ENCODE measurements around the gene REEP1. TPM values are rescaled to one million over a fixed set of nuclear protein-coding genes. Genes with fewer than 3 reads are reported as not detected.

Gene REEP1
- total and polyA plus RNA-seq, 8 donors: 1.4 to 7.0 (median 4.0) TPM

DNA sequence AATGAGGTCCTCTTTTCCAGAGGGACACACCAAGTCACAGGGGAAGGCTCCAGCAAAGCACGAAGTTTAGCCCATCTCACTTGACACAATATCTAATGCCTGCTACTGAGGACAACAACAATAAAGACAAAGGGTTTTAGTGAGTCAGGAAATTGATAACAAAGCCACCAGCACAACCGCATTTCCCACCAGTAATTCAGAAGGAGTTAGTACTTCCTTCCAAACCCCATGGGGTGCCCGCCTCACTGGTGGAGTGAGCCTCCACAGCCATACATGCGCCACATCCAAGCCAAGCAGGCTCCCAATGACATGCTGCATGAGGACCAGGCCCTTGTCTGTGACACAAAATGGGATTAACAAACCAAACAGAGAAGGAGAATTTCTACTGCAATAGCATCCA lies 98.1 kb downstream of the REEP1 start:
- H3K9me3 ChIP-seq: no peaks in the 10 kb centered on the region
- TF ChIP-seq, protein P1, sequence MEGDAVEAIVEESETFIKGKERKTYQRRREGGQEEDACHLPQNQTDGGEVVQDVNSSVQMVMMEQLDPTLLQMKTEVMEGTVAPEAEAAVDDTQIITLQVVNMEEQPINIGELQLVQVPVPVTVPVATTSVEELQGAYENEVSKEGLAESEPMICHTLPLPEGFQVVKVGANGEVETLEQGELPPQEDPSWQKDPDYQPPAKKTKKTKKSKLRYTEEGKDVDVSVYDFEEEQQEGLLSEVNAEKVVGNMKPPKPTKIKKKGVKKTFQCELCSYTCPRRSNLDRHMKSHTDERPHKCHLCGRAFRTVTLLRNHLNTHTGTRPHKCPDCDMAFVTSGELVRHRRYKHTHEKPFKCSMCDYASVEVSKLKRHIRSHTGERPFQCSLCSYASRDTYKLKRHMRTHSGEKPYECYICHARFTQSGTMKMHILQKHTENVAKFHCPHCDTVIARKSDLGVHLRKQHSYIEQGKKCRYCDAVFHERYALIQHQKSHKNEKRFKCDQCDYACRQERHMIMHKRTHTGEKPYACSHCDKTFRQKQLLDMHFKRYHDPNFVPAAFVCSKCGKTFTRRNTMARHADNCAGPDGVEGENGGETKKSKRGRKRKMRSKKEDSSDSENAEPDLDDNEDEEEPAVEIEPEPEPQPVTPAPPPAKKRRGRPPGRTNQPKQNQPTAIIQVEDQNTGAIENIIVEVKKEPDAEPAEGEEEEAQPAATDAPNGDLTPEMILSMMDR (IDR thresholded peaks at IDR 0.05): no peak
- 91% methylated on average over 4 of the region's 4 CpGs for WGBS, 2 donors
- no peak for FAIRE-seq
- H3K4me3 ChIP-seq: no peak overlapping the region
- DNase-seq: no peak
- no peak overlapping the region for H3K27ac ChIP-seq
- intact Hi-C loops (cut with DNase I): no loop called here
- no peaks in the 10 kb centered on the region for H3K4me1 ChIP-seq
- no peak for ATAC-seq
- no peaks in the 10 kb centered on the region for H3K36me3 ChIP-seq
- H3K27me3 ChIP-seq: no peaks in the 10 kb centered on the region

DNA sequence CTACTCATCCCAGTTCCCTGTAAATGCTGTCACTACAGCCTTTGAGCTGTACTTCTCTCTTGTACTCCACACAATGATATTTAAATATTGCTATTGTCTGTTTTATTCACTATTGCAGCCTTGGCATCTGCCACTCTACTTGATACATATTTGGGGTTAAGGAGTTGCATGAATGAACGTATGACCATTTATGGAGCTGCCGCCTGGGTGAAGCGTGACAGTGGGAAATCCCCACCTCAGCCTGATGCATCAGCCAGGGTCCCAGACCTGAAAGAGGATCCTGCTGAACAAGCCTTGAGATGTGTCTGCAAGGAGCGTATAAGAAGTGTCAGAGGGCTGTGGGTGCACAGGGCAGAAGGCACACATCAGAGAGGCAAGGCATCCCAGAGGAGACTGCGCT lies 99.1 kb downstream of the REEP1 start:
- Histone ChIP-seq H3K27me3 (no peaks in the 10 kb centered on the region), H3K27ac (no peak overlapping the region), H3K4me1 (no peaks in the 10 kb centered on the region), H3K9me3 (no peaks in the 10 kb centered on the region), H3K36me3 (no peaks in the 10 kb centered on the region), H3K4me3 (no peak overlapping the region)
- no peak for ATAC-seq
- 91 to 93% methylated on average over 5 of the region's 5 CpGs for WGBS, 2 donors
- intact Hi-C loops (cut with DNase I): no loop called here
- DNase-seq: no peak
- TF ChIP-seq, protein P1 (IDR thresholded peaks at IDR 0.05): no peak
- no peak for FAIRE-seq

DNA sequence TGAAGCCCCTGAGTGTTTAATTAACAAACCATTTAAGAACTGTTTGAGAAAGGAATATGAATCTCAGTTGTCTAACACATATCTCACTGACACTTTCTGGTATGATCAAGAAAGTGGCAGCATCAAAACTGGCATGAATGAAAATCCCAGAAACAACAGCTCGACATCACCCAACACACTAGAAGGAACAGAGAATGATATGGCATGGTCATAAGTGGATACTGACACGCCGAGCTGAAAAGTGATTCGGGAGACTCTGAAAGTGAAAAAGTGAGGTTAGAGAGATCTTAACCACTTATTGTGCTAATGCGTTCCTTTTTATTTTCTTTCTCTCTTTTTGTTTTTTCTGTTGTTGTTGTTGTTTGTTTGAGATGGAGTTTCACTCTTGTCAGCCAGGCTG lies 100.3 kb downstream of the REEP1 start:
- ATAC-seq (no peak), DNase-seq (no peak), FAIRE-seq (no peak)
- Histone ChIP-seq H3K36me3 (no peaks in the 10 kb centered on the region), H3K27ac (no peak overlapping the region), H3K9me3 (no peaks in the 10 kb centered on the region), H3K4me1 (no peaks in the 10 kb centered on the region), H3K4me3 (no peak overlapping the region), H3K27me3 (no peaks in the 10 kb centered on the region)
- 74 to 83% methylated on average over 5 of the region's 5 CpGs for WGBS, 2 donors
- TF ChIP-seq, protein P1 (IDR thresholded peaks at IDR 0.05): no peak
- intact Hi-C loops (cut with DNase I): no loop called here

DNA sequence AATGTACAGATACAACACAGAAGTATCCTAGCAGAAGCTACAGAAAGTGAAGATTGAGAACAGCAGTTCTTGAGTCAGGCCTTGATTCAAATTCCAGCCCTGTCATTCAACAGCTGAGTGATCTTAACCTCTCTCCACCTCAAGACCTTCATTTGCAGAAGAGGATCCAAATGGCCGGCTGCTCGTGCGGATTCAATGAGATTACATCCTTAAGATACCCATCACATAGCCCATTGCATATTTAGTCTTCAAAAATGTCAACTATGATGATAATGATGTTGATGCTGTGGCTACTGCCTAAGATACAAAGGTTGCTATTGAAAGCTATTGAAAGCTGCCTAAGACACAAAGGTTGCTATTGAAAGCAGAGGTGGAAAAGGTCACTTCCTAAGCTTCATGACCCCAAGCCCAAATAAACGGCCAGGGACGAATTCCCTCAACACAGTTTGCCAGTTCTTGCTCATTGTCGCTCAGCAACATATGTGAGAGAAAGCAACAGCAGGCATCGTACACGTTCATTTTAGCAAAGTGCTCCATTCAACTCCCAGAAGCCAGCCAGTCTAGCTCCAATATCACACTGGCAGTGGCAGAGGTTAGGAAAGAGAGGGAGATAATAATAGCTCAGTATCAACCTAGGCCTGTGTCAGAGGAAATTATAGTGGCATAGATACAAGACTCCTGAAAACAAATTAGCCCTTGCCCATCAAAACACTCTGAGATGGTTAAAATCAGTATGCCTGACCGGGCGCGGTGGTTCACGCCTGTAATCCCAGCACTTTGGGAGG lies 102.0 kb downstream of the REEP1 start:
- intact Hi-C loops (cut with DNase I): no loop called here
- WGBS, 2 donors: 76 to 89% methylated on average over 12 of the region's 12 CpGs
- FAIRE-seq (no peak), ATAC-seq (no peak), DNase-seq (no peak)
- no peaks in the 10 kb centered on the region for H3K4me1 ChIP-seq
- no peaks in the 10 kb centered on the region for H3K36me3 ChIP-seq
- H3K27me3 ChIP-seq: no peaks in the 10 kb centered on the region
- H3K9me3 ChIP-seq: no peaks in the 10 kb centered on the region
- H3K4me3 ChIP-seq: no peak overlapping the region
- H3K27ac ChIP-seq: no peak overlapping the region
- TF ChIP-seq, protein P1 (IDR thresholded peaks at IDR 0.05): no peak

DNA sequence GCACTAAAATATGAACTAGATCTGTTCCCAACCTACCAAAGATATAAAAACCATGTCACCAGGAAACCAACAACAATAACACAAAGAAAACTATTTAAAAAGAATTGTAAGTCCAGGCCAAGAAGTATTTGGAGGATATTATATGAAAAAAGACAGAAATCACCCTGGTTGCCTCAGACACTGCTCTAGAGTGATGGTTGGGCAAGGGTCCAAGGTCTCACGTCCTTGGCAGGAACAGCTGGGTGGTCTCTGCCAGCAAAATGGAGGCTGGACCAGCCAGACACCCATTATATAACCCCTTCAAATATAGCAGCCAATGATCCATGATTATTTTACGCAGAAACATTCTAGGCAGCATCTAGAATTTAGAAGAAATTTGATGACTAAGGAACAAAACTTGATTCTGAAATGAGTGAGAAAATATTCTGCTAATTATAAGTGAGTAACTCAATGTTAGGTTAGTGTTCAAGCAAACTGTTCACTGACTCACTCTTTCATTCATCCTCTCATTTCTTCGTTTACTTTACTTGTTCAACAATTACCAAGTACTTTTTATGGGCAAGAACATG lies 102.8 kb downstream of the REEP1 start:
- H3K27me3 ChIP-seq: no peaks in the 10 kb centered on the region
- H3K27ac ChIP-seq: no peak overlapping the region
- no peaks in the 10 kb centered on the region for H3K4me1 ChIP-seq
- H3K4me3 ChIP-seq: no peak overlapping the region
- intact Hi-C loops (cut with DNase I): no loop called here
- H3K9me3 ChIP-seq: no peaks in the 10 kb centered on the region
- 59 to 61% methylated on average over 3 of the region's 3 CpGs for WGBS, 2 donors
- ATAC-seq (no peak), FAIRE-seq (no peak), DNase-seq (no peak)
- TF ChIP-seq, protein P1 (IDR thresholded peaks at IDR 0.05): no peak
- H3K36me3 ChIP-seq: no peaks in the 10 kb centered on the region

Data from pancreas (tissue), 10 donors.